IMR-90 (cell line): ENCODE results near the gene KCNQ2.

Experiments
- CHD1 ChIP-seq: IDR thresholded peaks from 2 replicates; pipeline ENCODE4 v1.6.1; 2012; ENCODE audit warnings: low read depth, low read length, improper control_type of control experiment
- CTCF ChIP-seq: conservative IDR thresholded peaks from 2 replicates; pipeline ENCODE4 v1.5.1; 2012; ENCODE audit warnings: mild to moderate bottlenecking, low read depth, low read length, improper control_type of control experiment
- MAZ ChIP-seq: IDR thresholded peaks from 2 replicates; pipeline ENCODE4 v1.6.1; 2012; ENCODE audit warnings: low read depth, mild to moderate bottlenecking, low read length, improper control_type of control experiment, moderate library complexity, borderline replicate concordance
- MXI1 ChIP-seq: IDR thresholded peaks from 2 replicates; pipeline ENCODE4 v1.6.1; 2012; ENCODE audit warnings: low read depth, mild to moderate bottlenecking, low read length, moderate library complexity, borderline replicate concordance
- NFE2L2 ChIP-seq: fragments of 150-350 bp; IDR thresholded peaks from 2 replicates; pipeline ENCODE4 v1.6.1; 2016; ENCODE audit warnings: low read depth, mild to moderate bottlenecking, low read length
- POLR2A ChIP-seq: IDR thresholded peaks from 2 replicates; pipeline ENCODE4 v1.6.1; 2012; ENCODE audit warnings: mild to moderate bottlenecking, low read depth, low read length

- no peak for TF ChIP-seq NFE2L2
- TF ChIP-seq CTCF: no peak
- no peak for TF ChIP-seq CHD1
- no peak for TF ChIP-seq MAZ
- no peak for TF ChIP-seq MXI1
- no peak for TF ChIP-seq POLR2A
These were observed 53.2 kb downstream of the KCNQ2 start for GRCh38 chr20:63419299-63419698.
